ENCODE data around the gene RNF41. TPM values are rescaled to one million over a fixed set of nuclear protein-coding genes. Genes with fewer than 3 reads are reported as not detected.
A peak's percentile ranks its signal among the peaks of the same experiment; 100 is the strongest.

Gene RNF41
- polyA plus RNA-seq, 4 donors: 11.4 to 31.2 (median 18.3) TPM

- Histone ChIP-seq H3K9me3 (ENCODE audit: control insufficient read depth in 2 of 2, insufficient read depth in 1 of 2, low read depth in 1 of 2, low read length in 1 of 2) (no peaks in the 10 kb centered on the region), H3K4me3 (ENCODE audit: low read depth in 1 of 3, low read length in 3 of 3) (no peak overlapping the region), H3K27me3 (ENCODE audit: control insufficient read depth in 3 of 3, insufficient read depth in 3 of 3, low read length in 3 of 3) (no peaks in the 10 kb centered on the region), H3K36me3 (ENCODE audit: control insufficient read depth in 3 of 3, insufficient read depth in 2 of 3, low read depth in 1 of 3, low read length in 3 of 3) (peaks cover 27 to 96% (median 36%) of the 10 kb centered on the region in 3 donors), H3K4me1 (ENCODE audit: control insufficient read depth in 3 of 3, insufficient read depth in 2 of 3, low read depth in 1 of 3, low read length in 2 of 3) (peaks cover 0 to 21% (median 4%) of the 10 kb centered on the region in 3 donors), H3K27ac (ENCODE audit: low read depth in 1 of 3, low read length in 2 of 3) (no peak overlapping the region)
- FAIRE-seq (no peak), DNase-seq (no peak)
- WGBS, 3 donors: 90 to 91% (median 91%) methylated on average over 16 to 17 of the region's 17 CpGs
These were observed 57.4 kb downstream of the RNF41 start for GRCh38 chr12:56164345-56164729.

DNA sequence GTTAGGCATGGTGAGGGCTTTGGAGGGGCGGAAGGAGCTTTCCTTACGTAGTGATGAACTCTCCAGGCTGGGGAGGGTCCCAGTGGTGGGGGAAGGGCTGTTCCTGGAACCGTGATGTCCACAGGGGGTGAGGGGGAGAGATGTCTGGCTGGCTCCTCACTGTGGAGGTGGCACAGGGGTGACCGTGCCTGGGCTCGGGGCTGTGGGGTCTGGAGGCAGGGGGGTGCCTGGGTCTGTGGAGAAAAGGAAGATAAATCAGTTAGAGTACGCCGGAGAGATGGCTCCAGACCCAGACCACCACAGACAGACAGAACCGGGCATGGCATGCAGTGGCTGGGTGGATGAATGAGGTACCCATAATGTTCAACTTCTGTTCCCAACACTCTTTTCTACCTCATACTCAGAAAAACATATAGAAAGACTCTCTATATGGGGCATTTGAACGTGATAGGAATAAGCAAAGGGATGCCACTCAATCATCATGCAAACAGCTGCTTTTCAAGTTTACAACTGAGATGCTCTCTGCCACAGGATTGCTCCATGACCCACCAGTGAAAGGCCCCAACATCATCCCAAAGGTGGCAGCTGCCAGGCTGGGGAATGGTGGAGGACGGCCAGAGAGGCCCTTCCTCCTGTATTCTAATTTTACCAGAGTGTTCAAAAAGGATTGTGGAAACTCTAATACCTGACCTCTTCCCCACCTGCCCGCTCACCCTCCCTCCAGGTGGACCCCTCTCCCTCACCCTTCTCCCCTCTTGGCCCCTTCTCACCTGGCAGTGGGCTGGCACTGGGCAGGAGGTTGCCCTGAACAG, 58.0 kb downstream of the RNF41 start:
- H3K4me1 ChIP-seq (ENCODE audit: control insufficient read depth in 3 of 3, insufficient read depth in 2 of 3, low read depth in 1 of 3, low read length in 2 of 3): peaks cover 0 to 22% (median 4%) of the 10 kb centered on the region in 3 donors
- H3K4me3 ChIP-seq (ENCODE audit: low read depth in 1 of 3, low read length in 3 of 3): no peak overlapping the region
- FAIRE-seq: no peak
- H3K36me3 ChIP-seq (ENCODE audit: control insufficient read depth in 3 of 3, insufficient read depth in 2 of 3, low read depth in 1 of 3, low read length in 3 of 3): peaks cover 27 to 93% (median 36%) of the 10 kb centered on the region in 3 donors
- 74 to 82% (median 79%) methylated on average over 11 of the region's 11 CpGs for WGBS, 3 donors
- no peaks in the 10 kb centered on the region for H3K27me3 ChIP-seq (ENCODE audit: control insufficient read depth in 3 of 3, insufficient read depth in 3 of 3, low read length in 3 of 3)
- no peak for DNase-seq
- no peaks in the 10 kb centered on the region for H3K9me3 ChIP-seq (ENCODE audit: control insufficient read depth in 2 of 2, insufficient read depth in 1 of 2, low read depth in 1 of 2, low read length in 1 of 2)
- H3K27ac ChIP-seq (ENCODE audit: low read depth in 1 of 3, low read length in 2 of 3): no peak overlapping the region

DNA sequence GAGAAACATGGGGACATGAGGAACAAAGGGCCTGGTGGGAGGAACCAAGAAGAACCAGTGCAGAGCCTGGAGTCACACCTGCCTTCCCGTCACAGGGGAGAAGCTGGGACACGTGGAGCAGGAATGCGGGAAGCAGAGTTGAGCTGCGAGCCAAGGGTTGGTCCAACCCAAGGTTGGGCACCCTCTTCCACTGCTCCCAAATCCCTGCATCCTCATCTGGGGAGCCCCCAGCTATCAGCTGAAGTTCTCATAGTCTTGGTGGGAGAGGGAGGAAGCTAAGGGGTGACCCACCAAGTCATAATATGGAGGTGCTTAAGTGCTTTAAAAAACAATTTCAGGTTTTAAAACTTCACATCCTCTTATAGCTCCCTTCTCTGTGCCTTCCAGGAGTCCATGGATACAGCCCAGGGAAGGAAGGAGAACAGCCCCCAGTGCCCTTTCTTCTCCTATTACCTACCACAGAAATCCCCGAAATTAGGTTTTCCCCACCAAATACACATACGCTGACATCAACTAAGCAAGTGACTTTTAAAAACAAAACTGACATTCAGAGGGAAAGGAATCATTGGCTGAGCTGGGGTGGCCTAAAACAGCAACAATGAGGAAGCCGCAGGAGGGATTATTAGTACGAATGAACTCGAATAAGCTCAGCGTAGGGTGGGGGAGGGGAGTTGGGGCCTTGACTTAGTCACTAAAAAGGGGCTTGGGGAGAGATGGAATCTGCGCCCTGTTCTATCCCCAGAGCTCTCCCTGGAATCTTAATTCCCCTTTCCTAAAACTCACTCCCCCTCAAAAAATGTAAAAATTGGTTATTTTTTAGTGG, 59.0 kb downstream of the RNF41 start:
- H3K4me3 ChIP-seq (ENCODE audit: low read depth in 1 of 3, low read length in 3 of 3): no peak overlapping the region
- H3K27ac ChIP-seq (ENCODE audit: low read depth in 1 of 3, low read length in 2 of 3): peak overlapping the region in 2 of 3 donors; percentile 25 to 69
- peaks cover 0 to 22% (median 4%) of the 10 kb centered on the region in 3 donors for H3K4me1 ChIP-seq (ENCODE audit: control insufficient read depth in 3 of 3, insufficient read depth in 2 of 3, low read depth in 1 of 3, low read length in 2 of 3)
- H3K27me3 ChIP-seq (ENCODE audit: control insufficient read depth in 3 of 3, insufficient read depth in 3 of 3, low read length in 3 of 3): no peaks in the 10 kb centered on the region
- WGBS, 3 donors: 60 to 62% (median 61%) methylated on average over 11 of the region's 11 CpGs
- FAIRE-seq (no peak), DNase-seq (peak; percentile 19 to 39)
- no peaks in the 10 kb centered on the region for H3K9me3 ChIP-seq (ENCODE audit: control insufficient read depth in 2 of 2, insufficient read depth in 1 of 2, low read depth in 1 of 2, low read length in 1 of 2)
- peaks cover 27 to 82% (median 35%) of the 10 kb centered on the region in 3 donors for H3K36me3 ChIP-seq (ENCODE audit: control insufficient read depth in 3 of 3, insufficient read depth in 2 of 3, low read depth in 1 of 3, low read length in 3 of 3)

DNA sequence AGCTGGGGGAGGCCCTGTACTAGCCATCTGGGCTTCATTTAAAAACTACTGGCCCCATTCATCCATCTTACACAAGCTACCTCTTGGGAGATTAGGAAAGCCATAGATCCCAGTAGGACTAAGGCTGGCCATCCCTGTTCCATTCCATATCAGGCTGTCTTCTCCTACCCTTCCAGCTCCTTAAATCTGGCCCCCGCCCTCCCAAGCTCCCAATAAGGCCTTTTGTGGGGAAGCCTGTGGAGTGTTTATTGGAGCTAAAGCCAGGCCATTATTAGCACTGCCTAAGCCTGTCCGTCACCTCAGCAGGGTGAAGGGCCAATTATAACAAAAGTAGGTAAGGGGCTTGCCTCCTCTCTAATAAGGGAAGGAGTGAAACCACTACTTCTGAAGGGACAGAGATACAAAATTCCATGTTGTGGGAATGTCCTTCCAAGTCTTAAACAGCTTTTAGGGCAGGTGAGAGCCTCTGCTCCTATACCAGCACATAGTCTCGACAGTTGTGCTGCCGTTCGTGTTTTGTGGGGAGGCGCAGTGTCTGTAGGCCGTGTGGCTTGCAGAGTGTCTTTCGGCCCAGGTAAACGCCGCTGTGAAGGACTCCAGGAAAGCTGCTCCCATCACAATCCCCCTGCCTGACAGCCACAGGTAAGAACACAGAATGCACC, 59.9 kb downstream of the RNF41 start:
- Histone ChIP-seq H3K9me3 (ENCODE audit: control insufficient read depth in 2 of 2, insufficient read depth in 1 of 2, low read depth in 1 of 2, low read length in 1 of 2) (no peaks in the 10 kb centered on the region), H3K4me1 (ENCODE audit: control insufficient read depth in 3 of 3, insufficient read depth in 2 of 3, low read depth in 1 of 3, low read length in 2 of 3) (peaks cover 0 to 30% (median 4%) of the 10 kb centered on the region in 3 donors), H3K27me3 (ENCODE audit: control insufficient read depth in 3 of 3, insufficient read depth in 3 of 3, low read length in 3 of 3) (no peaks in the 10 kb centered on the region), H3K27ac (ENCODE audit: low read depth in 1 of 3, low read length in 2 of 3) (peak overlapping the region in 1 of 3 donors; percentile 100), H3K36me3 (ENCODE audit: control insufficient read depth in 3 of 3, insufficient read depth in 2 of 3, low read depth in 1 of 3, low read length in 3 of 3) (peaks cover 27 to 74% (median 31%) of the 10 kb centered on the region in 3 donors), H3K4me3 (ENCODE audit: low read depth in 1 of 3, low read length in 3 of 3) (no peak overlapping the region)
- WGBS, 3 donors: 72 to 82% (median 80%) methylated on average over 10 of the region's 10 CpGs
- DNase-seq (peak in 1 of 2 donors; percentile 9), FAIRE-seq (no peak)

DNA sequence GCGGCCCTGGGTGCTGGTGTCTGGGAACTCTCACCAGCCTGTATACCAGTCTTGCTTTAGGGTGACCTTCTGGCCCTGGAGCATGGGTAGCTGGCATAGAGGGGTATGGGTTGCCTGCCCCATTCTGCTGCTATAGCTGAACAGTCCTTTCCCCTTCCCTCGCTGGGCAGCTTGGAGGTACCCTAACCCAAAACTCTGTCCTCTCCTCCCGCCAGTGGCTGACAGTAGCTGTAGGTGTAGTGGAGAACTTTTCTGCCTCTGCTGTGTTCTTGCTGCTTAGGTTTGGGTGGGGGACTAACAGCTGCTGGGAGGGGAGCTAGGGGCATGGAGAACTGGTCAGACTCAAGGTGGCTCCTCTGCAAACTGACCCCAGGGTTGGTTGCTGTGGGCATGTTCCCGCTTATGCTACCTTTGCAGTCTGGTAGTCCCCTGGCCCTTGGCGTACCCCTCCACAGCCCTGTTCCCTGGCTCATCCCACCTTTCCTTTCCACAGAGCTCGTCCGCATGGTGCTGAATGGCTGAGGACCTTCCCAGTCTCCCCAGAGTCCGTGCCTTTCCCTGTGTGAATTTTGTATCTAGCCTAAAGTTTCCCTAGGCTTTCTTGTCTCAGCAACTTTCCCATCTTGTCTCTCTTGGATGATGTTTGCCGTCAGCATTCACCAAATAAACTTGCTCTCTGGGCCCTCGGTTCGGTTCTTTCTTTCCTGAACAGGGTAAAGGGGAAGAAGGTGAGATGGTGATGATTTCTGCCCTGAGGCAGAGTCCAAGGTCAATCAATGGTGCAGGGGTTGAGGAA, 60.6 kb downstream of the RNF41 start:
- DNase-seq (no peak), FAIRE-seq (no peak)
- 64 to 71% (median 70%) methylated on average over 10 to 11 of the region's 11 CpGs for WGBS, 3 donors
- Histone ChIP-seq H3K27ac (ENCODE audit: low read depth in 1 of 3, low read length in 2 of 3) (peak overlapping the region; percentile 92 to 100 (median 99)), H3K9me3 (ENCODE audit: control insufficient read depth in 2 of 2, insufficient read depth in 1 of 2, low read depth in 1 of 2, low read length in 1 of 2) (no peaks in the 10 kb centered on the region), H3K36me3 (ENCODE audit: control insufficient read depth in 3 of 3, insufficient read depth in 2 of 3, low read depth in 1 of 3, low read length in 3 of 3) (peaks cover 27 to 67% (median 31%) of the 10 kb centered on the region in 3 donors), H3K27me3 (ENCODE audit: control insufficient read depth in 3 of 3, insufficient read depth in 3 of 3, low read length in 3 of 3) (no peaks in the 10 kb centered on the region), H3K4me3 (ENCODE audit: low read depth in 1 of 3, low read length in 3 of 3) (peak overlapping the region in 2 of 3 donors; percentile 64 to 97), H3K4me1 (ENCODE audit: control insufficient read depth in 3 of 3, insufficient read depth in 2 of 3, low read depth in 1 of 3, low read length in 2 of 3) (peaks cover 0 to 30% (median 4%) of the 10 kb centered on the region in 3 donors)

GRCh38 chr12:56160193-56160763, 61.4 kb downstream of the RNF41 start:
- 12 to 18% (median 17%) methylated on average over 7 of the region's 7 CpGs for WGBS, 3 donors
- H3K36me3 ChIP-seq (ENCODE audit: control insufficient read depth in 3 of 3, insufficient read depth in 2 of 3, low read depth in 1 of 3, low read length in 3 of 3): peaks cover 26 to 67% (median 29%) of the 10 kb centered on the region in 3 donors
- H3K4me3 ChIP-seq (ENCODE audit: low read depth in 1 of 3, low read length in 3 of 3): peak overlapping the region; percentile 3 to 97 (median 64)
- FAIRE-seq: no peak
- H3K9me3 ChIP-seq (ENCODE audit: control insufficient read depth in 2 of 2, insufficient read depth in 1 of 2, low read depth in 1 of 2, low read length in 1 of 2): no peaks in the 10 kb centered on the region
- peaks cover 4 to 34% (median 6%) of the 10 kb centered on the region in 3 donors for H3K4me1 ChIP-seq (ENCODE audit: control insufficient read depth in 3 of 3, insufficient read depth in 2 of 3, low read depth in 1 of 3, low read length in 2 of 3)
- no peaks in the 10 kb centered on the region for H3K27me3 ChIP-seq (ENCODE audit: control insufficient read depth in 3 of 3, insufficient read depth in 3 of 3, low read length in 3 of 3)
- peak; percentile 35 to 61 for DNase-seq
- peak overlapping the region; percentile 92 to 100 (median 99) for H3K27ac ChIP-seq (ENCODE audit: low read depth in 1 of 3, low read length in 2 of 3)

DNA sequence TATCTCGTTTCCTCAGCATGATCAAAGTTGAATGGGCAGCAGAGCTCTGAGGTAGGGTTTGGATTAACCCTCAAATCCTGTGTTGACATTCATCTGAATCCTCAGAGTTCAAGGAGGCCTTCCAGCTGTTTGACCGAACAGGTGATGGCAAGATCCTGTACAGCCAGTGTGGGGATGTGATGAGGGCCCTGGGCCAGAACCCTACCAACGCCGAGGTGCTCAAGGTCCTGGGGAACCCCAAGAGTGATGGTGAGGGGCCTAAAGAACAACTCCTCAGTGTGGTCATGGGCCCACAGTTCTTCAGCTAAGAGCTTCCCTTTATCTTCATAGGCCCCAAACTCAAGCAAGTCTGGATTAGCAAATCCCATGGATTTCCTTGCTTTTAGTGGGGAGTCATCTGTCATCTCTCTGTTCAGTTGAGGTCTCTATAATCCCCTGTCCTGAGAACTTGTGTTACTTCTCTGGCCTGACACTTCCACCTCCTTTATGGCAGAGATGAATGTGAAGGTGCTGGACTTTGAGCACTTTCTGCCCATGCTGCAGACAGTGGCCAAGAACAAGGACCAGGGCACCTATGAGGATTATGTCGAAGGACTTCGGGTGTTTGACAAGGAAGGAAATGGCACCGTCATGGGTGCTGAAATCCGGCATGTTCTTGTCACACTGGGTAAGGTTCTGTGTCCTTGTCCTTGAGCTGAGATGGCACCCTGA, 62.1 kb downstream of the RNF41 start:
- peaks cover 24 to 65% (median 26%) of the 10 kb centered on the region in 3 donors for H3K36me3 ChIP-seq (ENCODE audit: control insufficient read depth in 3 of 3, insufficient read depth in 2 of 3, low read depth in 1 of 3, low read length in 3 of 3)
- H3K9me3 ChIP-seq (ENCODE audit: control insufficient read depth in 2 of 2, insufficient read depth in 1 of 2, low read depth in 1 of 2, low read length in 1 of 2): no peaks in the 10 kb centered on the region
- H3K4me3 ChIP-seq (ENCODE audit: low read depth in 1 of 3, low read length in 3 of 3): peak overlapping the region; percentile 64 to 97 (median 81)
- 6 to 14% (median 6%) methylated on average over 8 of the region's 8 CpGs for WGBS, 3 donors
- H3K27ac ChIP-seq (ENCODE audit: low read depth in 1 of 3, low read length in 2 of 3): peak overlapping the region; percentile 92 to 100 (median 99)
- DNase-seq (peak; percentile 38 to 49), FAIRE-seq (no peak)
- H3K4me1 ChIP-seq (ENCODE audit: control insufficient read depth in 3 of 3, insufficient read depth in 2 of 3, low read depth in 1 of 3, low read length in 2 of 3): peaks cover 4 to 41% (median 7%) of the 10 kb centered on the region in 3 donors
- no peaks in the 10 kb centered on the region for H3K27me3 ChIP-seq (ENCODE audit: control insufficient read depth in 3 of 3, insufficient read depth in 3 of 3, low read length in 3 of 3)
